GM12801 (cell line): ENCODE data around the gene ANO10.

ENCODE experiments used
- CTCF ChIP-seq: IDR thresholded peaks from one replicate; pipeline ENCODE4 v1.5.1; 2011; ENCODE audit warnings: control low read depth; ENCODE audit not compliant: insufficient read length; ENCODE audit errors: extremely low read depth

Gene ANO10

GRCh38 chr3:43618142-43618541 is 3.7 kb downstream of the ANO10 start:
- no peak for TF ChIP-seq CTCF

GRCh38 chr3:43616034-43616433 is 5.8 kb downstream of the ANO10 start:
- no peak for TF ChIP-seq CTCF

GRCh38 chr3:43615133-43615532 is 6.7 kb downstream of the ANO10 start:
- no peak for TF ChIP-seq CTCF

GRCh38 chr3:43613976-43614375 is 7.8 kb downstream of the ANO10 start:
- no peak for TF ChIP-seq CTCF

- TF ChIP-seq CTCF: no peak
These were observed 9.4 kb downstream of the ANO10 start for GRCh38 chr3:43612419-43612818.

- TF ChIP-seq CTCF: no peak
These were observed 12.4 kb downstream of the ANO10 start for GRCh38 chr3:43609406-43609805.

- TF ChIP-seq CTCF: no peak
These were observed 13.1 kb downstream of the ANO10 start for GRCh38 chr3:43608751-43609150.

GRCh38 chr3:43606284-43606683 is 15.5 kb downstream of the ANO10 start:
- no peak for TF ChIP-seq CTCF
